OCI-LY1 (cell line): ENCODE measurements around the gene MAP9.

Experiments
- EZH2 ChIP-seq: fragments of 200-600 bp; sonication (generic), shearing (Covaris generic); IDR thresholded peaks from 2 replicates; pipeline ENCODE4 v1.8.0; 2017; ENCODE audit warnings: borderline replicate concordance, mixed run types, mild to moderate bottlenecking, antibody characterized with exemption, low read length, moderate library complexity, mixed read lengths
- TF ChIP-seq, protein P1 (sequence below): fragments of 200-600 bp; sonication (generic), shearing (Covaris generic); IDR thresholded peaks from 2 replicates; pipeline ENCODE4 v1.5.1; 2017; ENCODE audit warnings: mild to moderate bottlenecking, antibody characterized with exemption, low read length, moderate library complexity, mixed read lengths

DNA sequence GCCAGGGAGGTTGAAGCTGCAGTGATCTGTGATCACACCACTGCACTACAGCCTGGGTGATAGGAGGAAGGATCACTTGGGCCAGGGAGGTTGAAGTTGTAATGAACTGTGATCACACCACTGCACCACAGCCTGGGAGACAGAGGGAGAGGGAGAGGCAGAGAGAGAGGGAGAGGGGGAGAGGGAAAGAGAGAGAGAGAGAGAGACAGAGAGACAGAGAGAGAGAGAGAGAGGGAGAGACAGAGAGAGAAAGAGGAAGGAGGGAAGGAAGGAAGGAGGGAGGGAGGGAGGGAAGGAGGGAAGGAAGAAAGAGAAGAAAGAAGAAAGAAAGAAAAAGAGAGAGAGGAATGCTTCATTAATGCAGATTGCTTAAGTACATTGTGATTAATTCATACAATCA is 15.2 kb upstream of the MAP9 start:
- TF ChIP-seq, protein P1, sequence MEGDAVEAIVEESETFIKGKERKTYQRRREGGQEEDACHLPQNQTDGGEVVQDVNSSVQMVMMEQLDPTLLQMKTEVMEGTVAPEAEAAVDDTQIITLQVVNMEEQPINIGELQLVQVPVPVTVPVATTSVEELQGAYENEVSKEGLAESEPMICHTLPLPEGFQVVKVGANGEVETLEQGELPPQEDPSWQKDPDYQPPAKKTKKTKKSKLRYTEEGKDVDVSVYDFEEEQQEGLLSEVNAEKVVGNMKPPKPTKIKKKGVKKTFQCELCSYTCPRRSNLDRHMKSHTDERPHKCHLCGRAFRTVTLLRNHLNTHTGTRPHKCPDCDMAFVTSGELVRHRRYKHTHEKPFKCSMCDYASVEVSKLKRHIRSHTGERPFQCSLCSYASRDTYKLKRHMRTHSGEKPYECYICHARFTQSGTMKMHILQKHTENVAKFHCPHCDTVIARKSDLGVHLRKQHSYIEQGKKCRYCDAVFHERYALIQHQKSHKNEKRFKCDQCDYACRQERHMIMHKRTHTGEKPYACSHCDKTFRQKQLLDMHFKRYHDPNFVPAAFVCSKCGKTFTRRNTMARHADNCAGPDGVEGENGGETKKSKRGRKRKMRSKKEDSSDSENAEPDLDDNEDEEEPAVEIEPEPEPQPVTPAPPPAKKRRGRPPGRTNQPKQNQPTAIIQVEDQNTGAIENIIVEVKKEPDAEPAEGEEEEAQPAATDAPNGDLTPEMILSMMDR: no peak
- TF ChIP-seq EZH2: no peak
